K562 (cell line): ENCODE results near the gene ZNF69. TPM values are rescaled to one million over a fixed set of nuclear protein-coding genes. Genes with fewer than 3 reads are reported as not detected.

Experiments
- ATAC-seq: fragments of 200-7000 bp; cut with Tn5 transposase; 3 replicates; pipeline ENCODE4 v1.9.1; 2020; ENCODE audit warnings: moderate library complexity
- Bru-seq: library from RNA; stranded (reverse); fragments of 400-500 nt; gene quantifications from one replicate; lab custom pipeline; 2021; lab: Mats Ljungman, UMichigan
- BruChase-seq, 2 experiments: library from RNA; stranded (reverse); fragments of 400-500 nt; gene quantifications; one replicate each; lab custom pipeline; 2021; lab: Mats Ljungman, UMichigan
- BruUV-seq: library from RNA; stranded (reverse); fragments of 400-500 nt; replicated peaks from 2 replicates; lab custom pipeline; 2021; lab: Mats Ljungman, UMichigan
- CTCF ChIA-PET: fragments of 300-600 bp; formaldehyde crosslinking; extraction: SDS; loops from one replicate; lab custom pipeline; 2021; ENCODE audit warnings: low intra/inter-chr PET ratio; lab: Yijun Ruan, JAX
- POLR2A ChIA-PET: fragments of 300-600, 350-650 bp; sonication (Branson Sonifier 250); formaldehyde crosslinking; extraction: SDS; loops from one replicate; lab custom pipeline; 2021; ENCODE audit warnings: antibody characterized with exemption, inconsistent platforms; lab: Yijun Ruan, JAX
- DNase-seq, 4 experiments: peaks; one replicate each; pipeline versions ENCODE4 v3.0.0 to v3.0.0-alpha.2; 2011 to 2018; ENCODE audit warnings: low spot score in 3 of 4, mixed read lengths in 3 of 4; ENCODE audit errors: extremely low read depth in 1 of 4
- FAIRE-seq: peaks from 2 replicates; lab custom pipeline; 2011; peaks lifted over from hg19 to GRCh38; lab: Jason Lieb, UNC
- H2AFZ ChIP-seq: 2 replicates; pipeline ENCODE4 v1.6.0; 2011; ENCODE audit warnings: low read depth, low read length, control low read depth, inconsistent platforms
- H3K27ac ChIP-seq: fragments of 200-600 bp; 3 replicates; pipeline ENCODE4 v1.8.0; 2011; ENCODE audit warnings: low read depth, mild to moderate bottlenecking, control low read depth, inconsistent platforms, low read length, moderate library complexity, mixed read lengths; ENCODE audit errors: extremely low read depth
- H3K27me3 ChIP-seq, 2 experiments: fragments of 300-600 bp in 1 of 2; 2 replicates in 1 of 2; 3 replicates in 1 of 2; pipeline versions ENCODE4 v1.6.0 to v1.8.0; 2011; ENCODE audit warnings: inconsistent platforms in 2 of 2, low read length in 2 of 2, mild to moderate bottlenecking in 1 of 2, mixed read lengths in 1 of 2, moderate library complexity in 1 of 2; ENCODE audit not compliant: control insufficient read depth in 2 of 2, insufficient read depth in 2 of 2
- H3K36me3 ChIP-seq: fragments of 300-600 bp; 3 replicates; pipeline ENCODE4 v1.8.0; 2011; ENCODE audit warnings: mild to moderate bottlenecking, low read length, inconsistent platforms; ENCODE audit not compliant: control insufficient read depth, insufficient read depth
- H3K4me1 ChIP-seq, 2 experiments: fragments of 200-600 bp in 1 of 2; replicated peaks in 1 of 2; 2 replicates in 1 of 2; 3 replicates in 1 of 2; pipeline versions ENCODE4 v1.5.1 to v1.8.0; 2011; ENCODE audit warnings: inconsistent platforms in 2 of 2, low read length in 2 of 2, mild to moderate bottlenecking in 1 of 2, mixed read lengths in 1 of 2, moderate library complexity in 1 of 2; ENCODE audit not compliant: control insufficient read depth in 2 of 2, insufficient read depth in 2 of 2
- H3K4me2 ChIP-seq: 2 replicates; pipeline ENCODE4 v1.6.1; 2011; ENCODE audit warnings: low read length, control low read depth, inconsistent platforms, mixed read lengths; ENCODE audit not compliant: insufficient read depth
- H3K4me3 ChIP-seq: fragments of 200-600 bp; sonication (generic), shearing (Covaris generic); 2 replicates; pipeline ENCODE4 v1.5.1; 2016; ENCODE audit warnings: control low read depth, inconsistent platforms
- H3K79me2 ChIP-seq: fragments of 200-600 bp; 3 replicates; pipeline ENCODE4 v1.8.0; 2011; ENCODE audit warnings: low read length, inconsistent platforms; ENCODE audit not compliant: control insufficient read depth, insufficient read depth
- H3K9ac ChIP-seq, 2 experiments: 2 replicates each; pipeline versions ENCODE4 v1.6.0 to v1.6.1; 2011; ENCODE audit warnings: low read depth in 2 of 2, low read length in 2 of 2, control low read depth in 1 of 2, inconsistent platforms in 1 of 2, mild to moderate bottlenecking in 1 of 2, mixed read lengths in 1 of 2; ENCODE audit not compliant: insufficient read depth in 1 of 2
- H3K9me1 ChIP-seq: one replicate; pipeline ENCODE4 v1.6.0; 2011; ENCODE audit warnings: inconsistent platforms, mild to moderate bottlenecking, low read length, moderate library complexity; ENCODE audit not compliant: control insufficient read depth, insufficient read depth
- H3K9me3 ChIP-seq: replicated peaks from 2 replicates; pipeline ENCODE4 v1.5.1; 2011; ENCODE audit warnings: low read depth, low read length, inconsistent platforms; ENCODE audit not compliant: control insufficient read depth, insufficient read depth
- H4K20me1 ChIP-seq: replicated peaks from 2 replicates; pipeline ENCODE4 v1.6.1; 2011; ENCODE audit warnings: low read length, inconsistent platforms, mixed read lengths; ENCODE audit not compliant: control insufficient read depth, insufficient read depth
- BRD4 ChIP-seq: fragments of 200-600 bp; sonication (generic); IDR thresholded peaks from 2 replicates; pipeline ENCODE4 v1.6.1; 2017; ENCODE audit warnings: inconsistent platforms
- CBX1 ChIP-seq: sonication (generic); IDR thresholded peaks from 2 replicates; pipeline ENCODE4 v1.6.1; 2016; ENCODE audit warnings: antibody characterized with exemption, low read depth, mild to moderate bottlenecking
- ELF1 ChIP-seq: fragments of 200-800 bp; sonication (Bioruptor generic); IDR thresholded peaks from 2 replicates; pipeline ENCODE4 v1.6.1; 2016; ENCODE audit warnings: missing genetic modification characterization, missing compliant biosample characterization
- L3MBTL2 ChIP-seq: fragments of 450-650 bp; IDR thresholded peaks from 2 replicates; pipeline ENCODE4 v1.6.1; 2016; ENCODE audit warnings: mild to moderate bottlenecking, moderate library complexity
- NCOA4 ChIP-seq: fragments of 450-650 bp; IDR thresholded peaks from 2 replicates; pipeline ENCODE4 v1.6.1; 2018; ENCODE audit warnings: mild to moderate bottlenecking; ENCODE audit not compliant: partially characterized antibody
- NFATC3 ChIP-seq: fragments of 450-650 bp; IDR thresholded peaks from 2 replicates; pipeline ENCODE4 v1.6.1; 2017; ENCODE audit warnings: mild to moderate bottlenecking
- PTBP1 ChIP-seq: fragments of 200-400 bp; formaldehyde crosslinking; IDR thresholded peaks from 2 replicates; pipeline ENCODE4 v1.6.1; 2017; ENCODE audit warnings: low read depth, low read length
- RAD21 ChIP-seq, 2 experiments: fragments of 250-450 bp in 1 of 2; fragments of 450-650 bp in 1 of 2; sonication (Bioruptor Pico) in 1 of 2; formaldehyde crosslinking in 1 of 2; IDR thresholded peaks in 1 of 2; conservative IDR thresholded peaks in 1 of 2; 2 replicates each; pipeline versions ENCODE4 v1.4.0 to v1.8.0; 2020 to 2022; ENCODE audit warnings: mild to moderate bottlenecking in 2 of 2, moderate library complexity in 1 of 2
- SIN3B ChIP-seq: fragments of 450-650 bp; IDR thresholded peaks from 2 replicates; pipeline ENCODE4 v1.6.1; 2017; ENCODE audit warnings: low read depth, mild to moderate bottlenecking, moderate library complexity
- XRCC4 ChIP-seq: IDR thresholded peaks from one replicate; pipeline ENCODE4 v1.6.1; 2011; ENCODE audit not compliant: insufficient read depth, insufficient read length; ENCODE audit errors: extremely low read depth
- ZBTB7A ChIP-seq: IDR thresholded peaks from 2 replicates; pipeline ENCODE4 v1.6.1; 2011; ENCODE audit warnings: low read depth, mild to moderate bottlenecking, low read length, moderate library complexity, borderline replicate concordance; ENCODE audit not compliant: control insufficient read depth
- ZNF174 ChIP-seq: fragments of 250-450 bp; sonication (Bioruptor Pico); IDR thresholded peaks from 2 replicates; pipeline ENCODE4 v1.4.0; 2020; ENCODE audit warnings: mild to moderate bottlenecking
- ZNF253 ChIP-seq: fragments of 250-450 bp; sonication (Bioruptor Pico); conservative IDR thresholded peaks from 2 replicates; pipeline ENCODE4 v1.6.1; 2021; ENCODE audit warnings: mild to moderate bottlenecking
- ZNF717 ChIP-seq: fragments of 250-450 bp; sonication (Bioruptor Pico); IDR thresholded peaks from 2 replicates; pipeline ENCODE4 v1.5.0; 2021
- WGBS: fragments of 100-300 bp; shearing (Covaris generic); methylation state at CpG from one replicate; pipeline ENCODE4 v1.1.6; 2016; ENCODE audit warnings: low coverage, mixed read lengths; ENCODE audit not compliant: insufficient coverage; ENCODE audit errors: missing lambda C conversion rate; 5-methylcytosine and 5-hydroxymethylcytosine counted together
- in situ Hi-C: fragments of 300-500 bp; cut with MboI; formaldehyde crosslinking; loops from 4 replicates; pipeline ENCODE4 v1.15.0; 2018; ENCODE audit warnings: inconsistent platforms, mixed read lengths
- intact Hi-C: fragments of 100-400 bp; cut with micrococcal nuclease; formaldehyde crosslinking; loops from 2 replicates; pipeline ENCODE4 v1.14.2; 2022
- long read RNA-seq, 3 experiments: library from polyadenylated mRNA in 2 of 3; library from RNA in 1 of 3; unstranded in 2 of 3; stranded (forward) in 1 of 3; transcript quantifications; one replicate each; pipeline ENCODE4 v2.0.0, GENCODE V29; 2019 to 2022
- polyA minus RNA-seq, 3 experiments: library from RNA; depleted of rRNA, polyadenylated mRNA; stranded (reverse); fragments of >200 nt; gene quantifications; 2 replicates each; pipeline ENCODE4 v1.2.3, GENCODE V29; 2011
- polyA plus RNA-seq, 8 experiments: library from polyadenylated mRNA; depleted of rRNA in 4 of 8; stranded (reverse) in 5 of 8; unstranded in 3 of 8; fragments of >200 nt; fragmentation: Nextera tagmentation in 2 of 8; fragmentation: Illumina TruSeq in 1 of 8; extraction: Ambion mirVana in 2 of 8; extraction: Trizol in 1 of 8; gene quantifications; 2 replicates each; pipeline versions ENCODE4 v1.2.1 to v1.2.3, GENCODE V29; 2011 to 2014; ENCODE audit warnings: inconsistent platforms in 1 of 8, missing spikeins in 1 of 8
- total RNA-seq, 7 experiments: library from RNA; depleted of rRNA in 6 of 7; stranded (reverse); fragments of >200 nt in 6 of 7; fragmentation: Illumina TruSeq in 2 of 7; extraction: Trizol in 2 of 7; gene quantifications; 2 replicates each; pipeline versions ENCODE4 v1.2.1 to v1.2.3, GENCODE V29; 2011 to 2021; ENCODE audit warnings: low replicate concordance in 1 of 7
- TF ChIP-seq, protein P1 (sequence below): fragments of 450-650 bp; IDR thresholded peaks from 2 replicates; pipeline ENCODE4 v1.6.1; 2016; ENCODE audit warnings: borderline replicate concordance

Gene ZNF69
- 6.6 and 20.9 TPM in 2 replicates for total RNA-seq (2011; cell fraction: chromatin; rRNA removed; ENCODE audit: low replicate concordance)
- total RNA-seq (2011; cell fraction: nucleolus; rRNA removed) = 4.0 and 7.0 TPM in 2 replicates
- 8.7 and 10.8 TPM in 2 replicates for total RNA-seq (2011; cell fraction: nucleoplasm; rRNA removed)
- 2.2 and 2.3 TPM in 2 replicates for total RNA-seq (2014; rRNA removed)
- total RNA-seq (2014; rRNA removed; fragmentation: Illumina TruSeq; extraction: Trizol) = 5.0 and 5.4 TPM in 2 replicates
- total RNA-seq (2015; rRNA removed; fragmentation: Illumina TruSeq; extraction: Trizol) = 4.6 and 5.4 TPM in 2 replicates
- total RNA-seq (2021) = 2.6 and 4.1 TPM in 2 replicates
- polyA plus RNA-seq (2011; rRNA removed) = 2.8 and 3.6 TPM in 2 replicates
- polyA plus RNA-seq (2011; cell fraction: cytosol; rRNA removed) = 2.0 and 2.1 TPM in 2 replicates
- polyA plus RNA-seq (2011; cell fraction: nucleus; rRNA removed) = 2.1 and 2.9 TPM in 2 replicates
- 2.9 and 3.2 TPM in 2 replicates for polyA plus RNA-seq (2012)
- 2.5 and 3.3 TPM in 2 replicates for polyA plus RNA-seq (2014; fragmentation: Illumina TruSeq; extraction: Trizol)
- 1 to 10 TPM; 3.5 to 4.8 TPM for polyA plus RNA-seq (2014; fragmentation: Nextera tagmentation; extraction: Ambion mirVana)
- polyA plus RNA-seq (2014; rRNA removed) = 1.4 and 5.4 TPM in 2 replicates
- 7.5 and 13.9 TPM in 2 replicates for polyA minus RNA-seq (2011; rRNA and poly(A)+ RNA removed)
- 3.0 and 3.8 TPM in 2 replicates for polyA minus RNA-seq (2011; cell fraction: cytosol; rRNA and poly(A)+ RNA removed)
- polyA minus RNA-seq (2011; cell fraction: nucleus; rRNA and poly(A)+ RNA removed) = 3.5 and 7.0 TPM in 2 replicates
- percentile 61 among the genes with signal in this experiment for Bru-seq, nascent RNA
- BruChase-seq, experiment 1, labeled RNA remaining after a 2-hour chase = percentile 61 among the genes with signal in this experiment
- percentile 59 among the genes with signal in this experiment for BruChase-seq, experiment 2, labeled RNA remaining after a 6-hour chase
- long read RNA-seq, experiment 1, partial matches to known transcripts = 0 of 5 reads
- long read RNA-seq, experiment 1, other reads (novel, unspliced or antisense) = 3 of 5 reads
- long read RNA-seq, experiment 2, partial matches to known transcripts = 2 of 2 reads
- long read RNA-seq, experiment 2, other reads (novel, unspliced or antisense) = 0 of 2 reads
- long read RNA-seq, experiment 3, partial matches to known transcripts = 0 of 4 reads
- long read RNA-seq, experiment 3, other reads (novel, unspliced or antisense) = 1 of 4 reads

DNA sequence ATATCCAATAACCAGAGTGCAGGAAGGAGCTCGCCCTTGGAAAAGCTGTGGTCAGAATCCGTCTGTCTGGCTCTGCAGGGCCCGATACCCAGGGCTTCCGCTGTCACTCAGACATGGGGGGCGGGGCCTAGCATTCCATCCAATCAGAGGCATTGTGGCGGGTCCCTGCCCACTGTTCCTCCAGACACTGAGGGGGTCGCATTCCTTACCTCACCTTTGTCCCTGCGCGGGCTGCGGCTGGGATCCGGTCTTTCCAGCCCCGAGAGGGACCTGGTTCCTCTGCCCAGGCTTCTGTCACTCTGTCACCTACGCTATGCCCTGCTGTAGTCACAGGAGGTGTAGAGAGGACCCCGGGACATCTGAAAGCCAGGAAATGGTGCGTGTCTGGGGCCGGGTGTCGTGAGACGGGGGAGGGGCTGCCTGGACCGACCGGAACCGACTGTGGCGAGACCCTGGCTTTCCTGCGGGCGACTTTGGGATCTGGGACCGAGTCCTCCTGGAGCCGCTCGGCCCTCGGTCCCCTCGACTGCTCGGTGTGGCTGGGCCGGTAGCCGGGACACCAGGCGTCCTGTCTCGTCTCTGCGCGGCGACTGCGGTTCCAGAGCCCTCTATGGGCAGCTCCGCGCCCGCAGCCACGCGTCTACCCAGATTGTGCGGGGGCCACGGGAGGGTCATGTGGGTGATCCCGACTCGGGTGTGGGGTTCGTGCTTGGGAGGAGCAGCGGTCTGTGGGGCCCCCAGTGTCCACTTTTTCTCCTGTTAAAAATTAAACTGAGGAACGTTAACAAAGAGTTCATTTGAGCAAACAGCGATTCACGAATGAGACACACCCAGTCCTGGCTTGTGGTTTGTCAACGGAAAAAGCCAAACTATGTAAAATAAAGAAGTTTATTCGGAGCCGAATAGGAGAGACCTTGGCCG lies at the start of gene ZNF69:
ZNF69 (plus strand) TSS at position 172 of the 921 bp plus-strand sequence; CDS start at position 314, 142 bp downstream.
- Histone ChIP-seq H3K4me3 (peak within 1 kb of the TSS; percentile 59), H3K4me1 (peaks cover 9 to 21% of the 10 kb centered on the region in 2 experiments; a peak in 4 of 5 replicates), H3K9ac (peak within 1 kb of the TSS; percentile 65 to 97), H3K9me3 (no peaks in the 10 kb centered on the region; the same call in 1 of the 2 replicates), H3K27ac (peak within 1 kb of the TSS; percentile 63), H3K9me1 (no peaks in the 10 kb centered on the region), H2AFZ (peak within 1 kb of the TSS; percentile 95), H3K4me2 (peak within 1 kb of the TSS; percentile 84), H3K27me3 (no peaks in the 10 kb centered on the region), H4K20me1 (no peaks in the 10 kb centered on the region), H3K36me3 (no peaks in the 10 kb centered on the region), H3K79me2 (no peaks in the 10 kb centered on the region)
- CTCF ChIA-PET = no interaction called here
- POLR2A ChIA-PET = interaction anchor here (0.5 to 0.6 kb wide), 3 partner anchors 13 to 246 kb away, joined by 3 to 5 read pairs (median 3); no protein-coding TSS in a partner anchor
- peak; percentile 77 for FAIRE-seq
- in situ Hi-C loops (loop anchor here (5.0 kb wide), 1 partner anchor 104 kb away; no protein-coding TSS in a partner anchor), intact Hi-C loops (loop anchor here (2.0 kb wide), 1 partner anchor 253 kb away; the partner anchor contains the start of gene ZNF20)
- DNase-seq = peak; percentile 84 to 90 (median 88)
- ATAC-seq = peak; percentile 97
- TSS peak; percentile 54 for BruUV-seq
- 3% methylated on average over 46 of the region's 56 CpGs for WGBS
- TF ChIP-seq, protein P1, sequence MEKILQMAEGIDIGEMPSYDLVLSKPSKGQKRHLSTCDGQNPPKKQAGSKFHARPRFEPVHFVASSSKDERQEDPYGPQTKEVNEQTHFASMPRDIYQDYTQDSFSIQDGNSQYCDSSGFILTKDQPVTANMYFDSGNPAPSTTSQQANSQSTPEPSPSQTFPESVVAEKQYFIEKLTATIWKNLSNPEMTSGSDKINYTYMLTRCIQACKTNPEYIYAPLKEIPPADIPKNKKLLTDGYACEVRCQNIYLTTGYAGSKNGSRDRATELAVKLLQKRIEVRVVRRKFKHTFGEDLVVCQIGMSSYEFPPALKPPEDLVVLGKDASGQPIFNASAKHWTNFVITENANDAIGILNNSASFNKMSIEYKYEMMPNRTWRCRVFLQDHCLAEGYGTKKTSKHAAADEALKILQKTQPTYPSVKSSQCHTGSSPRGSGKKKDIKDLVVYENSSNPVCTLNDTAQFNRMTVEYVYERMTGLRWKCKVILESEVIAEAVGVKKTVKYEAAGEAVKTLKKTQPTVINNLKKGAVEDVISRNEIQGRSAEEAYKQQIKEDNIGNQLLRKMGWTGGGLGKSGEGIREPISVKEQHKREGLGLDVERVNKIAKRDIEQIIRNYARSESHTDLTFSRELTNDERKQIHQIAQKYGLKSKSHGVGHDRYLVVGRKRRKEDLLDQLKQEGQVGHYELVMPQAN = 0 out of 2 replicates have a peak, but pooled peaks have one; percentile 29
- TF ChIP-seq BRD4 (no peak), NFATC3 (no peak), RAD21 (CRISPR knock-in tag; conservative IDR thresholded peaks at IDR 0.05 in 1 of 2, IDR thresholded peaks at IDR 0.05 in 1 of 2) (peak in 1 of 2 experiments; percentile 23; a peak in 1 of 4 replicates), L3MBTL2 (peak; percentile 85), XRCC4 (no peak), ZBTB7A (peak; percentile 29; the same call in 1 of the 2 replicates), ELF1 (no peak), PTBP1 (no peak), NCOA4 (no peak), ZNF253 (CRISPR knock-in tag) (no peak), ZNF174 (no peak), ZNF717 (CRISPR knock-in tag) (no peak), SIN3B (no peak), CBX1 (0 out of 2 replicates have a peak, but pooled peaks have one; percentile 23)
